Neutrophil (primary cell): ENCODE measurements around the gene DOCK4.

Source experiments
- H3K27ac ChIP-seq: fragments of 200-600 bp; sonication (generic); 2 replicates; pipeline ENCODE4 v1.5.1; 2016; ENCODE audit warnings: mild to moderate bottlenecking, moderate library complexity
- H3K27me3 ChIP-seq: fragments of 200-600 bp; sonication (generic); 2 replicates; pipeline ENCODE4 v1.6.0; 2016; ENCODE audit warnings: mild to moderate bottlenecking
- H3K36me3 ChIP-seq: fragments of 200-600 bp; sonication (generic); 2 replicates; pipeline ENCODE4 v1.5.1; 2017
- H3K4me1 ChIP-seq, 2 experiments: fragments of 200-600 bp in 1 of 2; sonication (generic) in 1 of 2; 1 replicate in 1 of 2; 2 replicates in 1 of 2; pipeline versions ENCODE4 v1.5.1 to v1.6.1; 2013 to 2016; ENCODE audit warnings: low read depth in 1 of 2, low read length in 1 of 2, mild to moderate bottlenecking in 1 of 2, moderate library complexity in 1 of 2; ENCODE audit not compliant: control insufficient read depth in 1 of 2, insufficient read depth in 1 of 2
- H3K4me3 ChIP-seq, 2 experiments: fragments of 200-600 bp in 1 of 2; sonication (generic) in 1 of 2; 1 replicate in 1 of 2; 2 replicates in 1 of 2; pipeline ENCODE4 v1.5.1; 2013 to 2016; ENCODE audit warnings: low read depth in 1 of 2, low read length in 1 of 2, mild to moderate bottlenecking in 1 of 2, moderate library complexity in 1 of 2
- H3K9me3 ChIP-seq: fragments of 200-600 bp; sonication (generic); 2 replicates; pipeline ENCODE4 v1.5.1; 2016
- TF ChIP-seq, protein P1 (sequence below): fragments of 200-600 bp; sonication (generic); IDR thresholded peaks from 2 replicates; pipeline ENCODE4 v1.5.1; 2016; ENCODE audit warnings: antibody characterized with exemption

The DOCK4 gene

DNA sequence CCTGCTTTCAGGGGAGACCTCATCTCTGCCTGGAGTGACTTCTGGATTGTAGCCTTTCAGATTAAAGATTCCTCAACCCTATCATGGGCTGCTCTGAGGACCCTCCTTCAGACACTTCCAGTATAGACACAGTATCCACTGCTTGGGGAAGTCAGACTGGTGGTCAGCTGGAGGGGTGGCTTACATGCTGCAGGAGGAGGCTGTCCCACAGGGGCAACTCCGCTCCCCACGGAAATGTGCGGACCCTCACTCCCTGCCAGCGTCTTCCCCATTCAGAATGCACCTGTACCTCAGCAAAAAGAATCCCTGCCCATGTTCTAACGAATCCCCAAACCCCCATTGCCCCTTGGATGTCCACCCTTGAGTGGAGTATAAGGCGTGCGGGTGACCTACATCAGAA lies 95.5 kb downstream of the DOCK4 start:
- Histone ChIP-seq H3K4me1 (peaks cover 15 to 16% of the 10 kb centered on the region in 2 experiments), H3K27me3 (no peaks in the 10 kb centered on the region), H3K27ac (no peak overlapping the region), H3K9me3 (no peaks in the 10 kb centered on the region), H3K4me3 (no peak overlapping the region), H3K36me3 (no peaks in the 10 kb centered on the region)
- TF ChIP-seq, protein P1, sequence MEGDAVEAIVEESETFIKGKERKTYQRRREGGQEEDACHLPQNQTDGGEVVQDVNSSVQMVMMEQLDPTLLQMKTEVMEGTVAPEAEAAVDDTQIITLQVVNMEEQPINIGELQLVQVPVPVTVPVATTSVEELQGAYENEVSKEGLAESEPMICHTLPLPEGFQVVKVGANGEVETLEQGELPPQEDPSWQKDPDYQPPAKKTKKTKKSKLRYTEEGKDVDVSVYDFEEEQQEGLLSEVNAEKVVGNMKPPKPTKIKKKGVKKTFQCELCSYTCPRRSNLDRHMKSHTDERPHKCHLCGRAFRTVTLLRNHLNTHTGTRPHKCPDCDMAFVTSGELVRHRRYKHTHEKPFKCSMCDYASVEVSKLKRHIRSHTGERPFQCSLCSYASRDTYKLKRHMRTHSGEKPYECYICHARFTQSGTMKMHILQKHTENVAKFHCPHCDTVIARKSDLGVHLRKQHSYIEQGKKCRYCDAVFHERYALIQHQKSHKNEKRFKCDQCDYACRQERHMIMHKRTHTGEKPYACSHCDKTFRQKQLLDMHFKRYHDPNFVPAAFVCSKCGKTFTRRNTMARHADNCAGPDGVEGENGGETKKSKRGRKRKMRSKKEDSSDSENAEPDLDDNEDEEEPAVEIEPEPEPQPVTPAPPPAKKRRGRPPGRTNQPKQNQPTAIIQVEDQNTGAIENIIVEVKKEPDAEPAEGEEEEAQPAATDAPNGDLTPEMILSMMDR = no peak

DNA sequence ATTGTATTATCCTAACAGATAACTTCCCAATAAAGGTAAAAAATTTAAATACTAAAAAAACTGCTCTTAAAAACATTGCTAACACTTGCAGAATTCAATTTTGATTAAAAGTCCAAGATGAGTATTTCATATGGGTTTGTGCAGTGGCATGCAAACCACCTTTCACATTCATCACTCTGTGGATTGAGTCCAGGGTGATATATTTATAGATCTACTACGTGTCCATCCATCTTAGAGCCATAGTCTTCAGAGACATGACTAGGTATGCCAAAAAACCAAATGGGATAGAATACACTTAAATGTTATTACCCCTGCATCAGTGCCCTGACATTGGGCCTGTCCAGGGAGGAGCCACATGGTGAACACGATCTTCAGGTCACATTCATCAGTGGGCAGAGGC lies 96.0 kb downstream of the DOCK4 start:
- Histone ChIP-seq H3K36me3 (no peaks in the 10 kb centered on the region), H3K4me1 (peaks cover 15 to 16% of the 10 kb centered on the region in 2 experiments), H3K9me3 (no peaks in the 10 kb centered on the region), H3K27me3 (no peaks in the 10 kb centered on the region), H3K4me3 (no peak overlapping the region), H3K27ac (no peak overlapping the region)
- TF ChIP-seq, protein P1 = no peak

DNA sequence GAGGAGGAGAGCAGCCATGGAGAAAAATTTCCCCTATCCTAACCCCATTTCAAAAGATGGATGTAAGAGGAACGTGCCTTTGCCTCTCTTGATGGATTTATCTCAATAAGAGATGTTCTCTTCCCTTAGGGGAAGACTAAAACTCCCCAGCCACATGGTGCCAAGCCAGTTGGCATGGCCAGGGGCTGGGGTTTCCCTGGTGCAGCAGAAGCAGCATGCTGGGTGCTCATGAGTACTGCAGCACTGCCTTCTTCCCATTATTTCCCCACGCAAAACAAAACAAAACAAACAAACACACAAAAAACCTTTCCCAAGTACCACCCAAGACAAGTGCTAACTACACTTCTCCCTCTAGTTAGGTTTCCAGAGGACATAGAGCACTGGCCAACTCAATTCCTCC lies 97.2 kb downstream of the DOCK4 start:
- Histone ChIP-seq H3K27me3 (no peaks in the 10 kb centered on the region), H3K4me3 (no peak overlapping the region), H3K27ac (no peak overlapping the region), H3K36me3 (no peaks in the 10 kb centered on the region), H3K9me3 (no peaks in the 10 kb centered on the region), H3K4me1 (peaks cover 15 to 16% of the 10 kb centered on the region in 2 experiments)
- TF ChIP-seq, protein P1 = no peak

DNA sequence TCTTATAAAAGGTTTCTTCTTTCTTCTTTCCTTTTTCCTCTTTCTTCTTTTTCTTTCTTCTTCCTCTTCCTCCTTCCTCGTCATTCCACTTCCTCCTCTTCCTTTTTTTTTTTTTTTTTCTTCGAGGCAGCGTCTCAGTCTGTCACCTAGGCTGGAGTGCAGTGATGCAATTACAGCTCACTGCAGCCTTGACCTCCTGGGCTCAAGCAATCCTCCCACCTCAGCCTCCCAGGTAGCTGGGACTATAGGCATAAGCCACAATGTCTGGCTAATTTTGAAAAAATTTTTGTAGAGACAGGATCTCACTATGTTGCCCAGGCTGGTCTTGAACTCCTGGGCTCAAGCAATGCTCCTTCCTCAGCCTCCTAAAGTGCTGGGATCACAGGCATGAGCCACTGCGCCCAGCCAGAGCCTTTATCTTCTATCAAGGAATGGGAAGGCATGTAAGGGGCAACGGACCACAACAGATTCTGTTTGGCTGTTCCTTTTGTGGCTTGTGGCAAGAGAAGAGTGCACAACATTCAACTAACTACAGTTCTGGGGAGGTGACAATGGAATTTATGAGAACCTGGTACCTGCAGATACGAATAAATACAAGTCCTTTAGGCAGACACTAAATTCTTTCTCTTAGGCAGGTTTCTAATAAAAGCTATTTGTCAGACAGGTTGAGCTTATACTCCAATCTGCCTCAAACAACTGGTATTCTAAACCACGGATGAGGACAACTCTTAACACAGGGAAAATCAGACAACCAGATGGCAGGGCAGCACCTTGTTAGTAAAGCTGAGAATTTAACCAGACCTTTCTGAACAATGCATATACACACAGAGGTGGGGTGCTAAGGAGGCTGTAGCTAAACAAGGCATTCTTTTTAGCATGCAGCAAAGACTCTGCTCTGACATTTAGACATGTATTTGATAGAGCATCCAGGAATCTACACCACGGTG lies 100.3 kb downstream of the DOCK4 start:
- Histone ChIP-seq H3K27ac (peak overlapping the region; percentile 30), H3K4me3 (no peak overlapping the region), H3K4me1 (peaks cover 7% of the 10 kb centered on the region in 2 experiments), H3K9me3 (no peaks in the 10 kb centered on the region), H3K27me3 (no peaks in the 10 kb centered on the region), H3K36me3 (no peaks in the 10 kb centered on the region)
- TF ChIP-seq, protein P1 = no peak

DNA sequence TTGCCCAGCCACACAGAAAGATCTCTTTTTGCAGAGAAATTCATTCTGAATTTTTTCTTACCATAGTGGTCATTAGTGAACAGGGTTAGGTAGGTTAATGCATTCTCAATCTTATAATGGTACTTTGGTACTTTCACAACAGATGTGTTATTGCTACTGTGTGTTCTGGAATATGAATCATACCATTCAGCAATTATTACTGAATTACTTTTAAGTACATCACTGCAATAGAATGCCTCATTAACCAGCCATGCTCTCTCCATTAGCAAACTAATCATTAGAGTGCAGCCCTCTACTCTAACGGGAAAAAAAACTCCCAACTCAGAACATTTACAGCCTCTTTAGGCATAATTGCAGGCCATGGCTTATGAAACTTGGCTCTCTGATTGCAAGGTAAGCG lies 102.1 kb downstream of the DOCK4 start:
- TF ChIP-seq, protein P1 = no peak
- peaks cover 7% of the 10 kb centered on the region in 2 experiments for H3K4me1 ChIP-seq
- no peaks in the 10 kb centered on the region for H3K36me3 ChIP-seq
- H3K9me3 ChIP-seq = no peaks in the 10 kb centered on the region
- H3K4me3 ChIP-seq = no peak overlapping the region
- H3K27ac ChIP-seq = peak overlapping the region; percentile 9
- no peaks in the 10 kb centered on the region for H3K27me3 ChIP-seq
